NCI-H1092 treated with DMSO at 0.1 percent for 48 hours (cell line): ENCODE measurements around the gene EVPLL.
"Not testable (repeated sequence)": the region's sequence is repeated elsewhere in the genome, so short reads cannot be mapped to it uniquely, and the experiment has no call there.

Experiments used
- DNase-seq: peaks from one replicate; lab custom pipeline; 2025; lab: John Stamatoyannopoulos, UW

EVPLL gene

GRCh38 chr17:18377437-18378204 lies at the start of gene EVPLL:
TSS of gene EVPLL (plus strand) at chr17:18377778. CDS start at chr17:18380938, 3,160 bp downstream.
- DNase-seq: no peak

DNA sequence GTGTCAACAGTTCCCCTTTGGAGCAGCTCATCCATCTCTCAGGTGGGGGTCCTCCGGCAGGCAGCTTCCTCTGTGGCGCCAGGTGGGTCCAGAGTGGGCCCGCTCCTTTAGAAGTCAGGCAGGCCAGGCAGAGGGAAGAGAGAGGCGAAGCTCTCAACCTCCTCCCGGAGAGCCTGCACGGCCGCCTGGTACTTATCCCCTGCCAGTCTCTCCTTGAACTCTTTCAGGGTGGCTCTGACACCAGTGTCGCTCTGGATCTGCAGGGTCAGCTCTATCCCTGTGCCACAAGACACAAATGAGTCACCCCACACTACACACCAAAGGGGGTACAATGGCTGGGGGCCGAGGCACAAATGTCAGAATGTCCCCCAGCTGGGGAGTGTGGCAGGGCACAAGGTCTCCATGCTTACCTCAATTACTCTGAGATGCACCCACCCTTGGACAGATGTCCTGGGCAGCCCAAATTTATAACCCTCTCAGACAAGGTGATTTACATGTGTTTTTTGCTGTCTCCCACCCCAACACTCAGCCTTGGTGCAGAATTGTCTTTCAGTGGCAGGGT lies 48.9 kb upstream of the EVPLL start:
- no peak for DNase-seq

GRCh38 chr17:18331879-18332278 lies 45.7 kb upstream of the EVPLL start:
- DNase-seq: no peak

DNA sequence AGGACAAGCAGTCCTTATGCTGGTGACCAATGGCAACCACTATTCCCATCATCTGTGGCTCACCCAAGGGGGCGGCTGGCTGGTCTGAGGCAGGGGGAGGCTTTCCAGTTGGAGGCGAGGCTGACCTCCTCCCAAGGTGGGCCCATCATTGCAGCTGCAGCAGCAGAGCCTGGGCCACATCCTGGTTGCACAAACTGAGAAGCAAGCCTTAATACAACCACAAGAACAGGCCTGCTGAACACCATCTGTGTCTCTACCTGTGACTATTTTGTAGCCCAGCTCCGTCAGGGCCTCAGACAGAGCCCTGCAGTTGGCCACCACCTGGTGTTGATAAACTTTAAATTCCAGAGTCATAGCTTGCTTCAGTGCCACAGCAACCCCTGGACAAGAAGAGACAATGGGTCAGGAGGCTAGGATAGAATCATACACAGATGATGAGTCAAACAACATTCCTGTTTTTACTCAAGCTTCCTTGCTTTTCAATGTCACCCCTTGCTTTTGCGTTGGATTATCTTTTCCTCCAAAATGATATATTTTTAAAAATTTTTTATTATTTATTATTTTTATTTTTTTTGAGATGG lies 44.6 kb upstream of the EVPLL start:
- DNase-seq: no peak

- DNase-seq: not testable (repeated sequence)
Measured at GRCh38 chr17:18338158-18338557, 39.4 kb upstream of the EVPLL start.

GRCh38 chr17:18339933-18340332 lies 37.6 kb upstream of the EVPLL start:
- DNase-seq: no peak

- DNase-seq: no peak
Measured at GRCh38 chr17:18344021-18344420, 33.6 kb upstream of the EVPLL start.

GRCh38 chr17:18353541-18353940 lies 24.0 kb upstream of the EVPLL start:
- DNase-seq: no peak

DNA sequence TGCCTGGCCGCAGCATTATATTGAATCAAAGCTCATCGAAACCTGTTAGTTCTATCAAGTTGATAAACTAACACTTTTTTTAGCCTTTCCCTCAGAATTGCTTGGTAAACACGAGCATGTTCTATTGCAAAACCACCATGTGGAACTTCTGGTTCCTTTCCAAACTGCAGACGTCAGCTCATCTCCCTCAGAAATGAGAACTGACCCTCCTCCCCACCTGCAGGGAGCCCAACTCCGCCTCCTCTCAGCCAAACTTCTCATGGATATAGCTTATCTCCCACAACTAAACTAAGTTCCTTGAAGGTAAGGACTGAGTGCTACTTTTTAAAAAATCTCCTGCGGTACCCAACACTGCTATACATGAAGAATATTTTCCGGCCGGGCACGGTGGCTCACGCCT lies 21.0 kb upstream of the EVPLL start:
- DNase-seq: no peak

GRCh38 chr17:18360518-18360917 lies 17.1 kb upstream of the EVPLL start:
- DNase-seq: no peak

GRCh38 chr17:18361837-18362697 lies 15.5 kb upstream of the EVPLL start:
- DNase-seq: no peak

GRCh38 chr17:18362698-18363100 lies 14.9 kb upstream of the EVPLL start:
- no peak for DNase-seq

DNA sequence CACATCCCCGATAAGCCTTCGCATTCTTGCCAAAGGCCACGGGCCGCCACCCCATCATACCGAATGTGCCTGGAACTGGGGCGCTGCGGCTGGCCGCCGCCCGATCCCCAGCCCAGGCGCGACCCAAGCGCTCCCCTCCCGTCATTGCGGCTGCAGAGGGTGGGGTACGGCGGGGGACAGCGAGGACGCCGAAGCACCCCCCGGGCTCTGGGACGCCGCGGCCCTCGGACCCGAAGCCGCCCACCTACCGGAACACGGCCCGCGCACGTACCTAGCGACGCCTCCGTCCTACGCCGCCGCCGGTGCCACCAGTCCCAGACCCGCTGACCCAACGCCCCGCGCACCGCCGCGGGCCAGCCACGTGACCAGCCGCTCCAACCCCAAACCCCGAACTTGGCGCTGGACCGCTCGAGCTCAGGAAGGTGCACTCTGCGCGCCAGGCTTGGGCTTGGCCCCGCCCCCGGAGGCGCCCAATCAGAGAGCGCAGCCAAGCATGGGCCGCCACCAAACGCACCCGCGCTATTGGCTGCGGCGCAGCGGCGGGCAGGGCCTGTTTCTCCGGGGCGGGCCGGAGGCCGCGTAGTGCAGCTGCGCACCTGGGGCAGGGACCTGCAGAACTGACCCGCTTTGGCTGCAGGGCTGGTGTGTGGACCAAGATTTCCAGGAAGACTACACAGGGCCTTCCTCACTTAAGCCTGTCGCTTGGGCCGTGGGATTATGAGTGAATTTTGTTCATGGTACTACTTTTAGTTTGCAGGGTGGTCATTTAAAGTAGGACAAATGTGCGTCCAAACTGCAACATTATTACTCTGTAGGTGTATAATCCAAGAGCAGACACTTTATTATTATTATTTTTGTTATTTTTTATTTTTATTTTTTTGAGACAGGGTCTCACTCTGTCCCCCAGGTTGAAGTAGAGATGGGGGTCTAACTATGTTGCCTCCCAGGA lies 14.2 kb upstream of the EVPLL start, which contains the start of gene SHMT1:
SHMT1 (minus strand) TSS at position 450 of the 949 bp plus-strand sequence. CDS start 7,569 bp downstream, outside the sequence.
- peak; percentile 82 for DNase-seq

- DNase-seq: no peak
Measured at GRCh38 chr17:18364166-18364565, 13.4 kb upstream of the EVPLL start.

GRCh38 chr17:18368946-18369345 lies 8.6 kb upstream of the EVPLL start:
- no peak for DNase-seq

- no peak for DNase-seq
Measured at GRCh38 chr17:18370761-18371160, 6.8 kb upstream of the EVPLL start.

DNA sequence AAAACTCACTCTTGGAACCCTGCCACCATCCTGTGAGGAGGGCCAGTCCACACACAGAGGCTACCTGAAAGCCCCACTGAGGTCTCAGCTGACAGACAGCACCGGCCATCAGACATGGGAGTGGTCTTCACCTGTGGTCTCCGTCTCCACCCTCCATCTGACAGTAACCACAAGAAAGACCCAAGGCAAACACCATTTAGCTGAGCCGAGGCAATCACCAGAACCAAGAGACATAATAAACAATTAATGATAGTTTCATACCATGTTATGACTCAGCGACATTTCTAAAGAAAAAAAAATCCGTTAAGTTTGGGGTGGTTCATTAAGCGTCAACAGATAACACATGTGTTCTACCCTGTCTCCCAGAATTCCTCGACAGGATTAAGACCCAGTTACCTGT lies 6.1 kb upstream of the EVPLL start:
- no peak for DNase-seq

DNA sequence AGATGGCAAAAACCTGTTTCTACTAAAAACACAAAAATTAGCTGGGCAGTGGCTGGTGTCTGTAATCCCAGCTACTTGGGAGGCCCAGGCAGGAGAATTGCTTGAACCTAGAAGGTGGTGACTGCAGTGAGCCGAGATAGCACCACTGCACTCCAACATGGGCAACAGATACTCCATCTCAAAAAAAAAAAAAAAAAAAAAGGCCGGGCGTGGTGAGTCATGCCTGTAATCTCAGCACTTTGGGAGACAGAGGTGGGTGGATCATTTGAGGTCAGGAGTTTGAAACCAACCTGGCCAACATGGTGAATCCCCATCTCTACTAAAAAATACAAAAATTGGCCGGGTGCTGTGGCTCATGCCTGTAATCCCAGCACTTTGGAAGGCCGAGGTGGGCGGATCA lies 4.4 kb upstream of the EVPLL start:
- DNase-seq: not testable (repeated sequence)

- DNase-seq: no peak
Measured at GRCh38 chr17:18374216-18374615, 3.4 kb upstream of the EVPLL start.

- DNase-seq: no peak
Measured at GRCh38 chr17:18378205-18378505, 577 bp downstream of the EVPLL start.

DNA sequence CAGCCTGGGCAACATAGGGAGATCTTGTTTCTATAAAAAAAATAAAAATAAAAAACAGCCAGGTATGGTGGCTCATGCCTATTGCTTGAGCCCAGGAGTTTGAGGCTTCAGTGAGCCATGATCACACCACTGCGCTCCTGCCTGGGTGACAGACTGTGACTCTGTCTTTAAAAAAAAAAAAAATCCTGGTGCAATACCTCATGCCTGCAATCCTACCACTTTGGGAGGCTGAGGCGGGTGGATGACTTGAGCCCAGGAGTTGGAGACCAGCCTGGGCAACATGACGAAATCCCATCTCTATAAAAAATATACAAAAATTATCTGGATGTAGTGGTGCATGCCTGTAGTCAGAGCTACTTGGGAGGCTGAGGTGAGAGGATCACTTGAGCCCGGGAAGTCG lies 1.0 kb downstream of the EVPLL start:
- DNase-seq: not testable (repeated sequence)
